ENCODE results near the gene TCTN2. TPM values are rescaled to one million over a fixed set of nuclear protein-coding genes. Genes with fewer than 3 reads are reported as not detected.

Gene TCTN2
- total and polyA plus RNA-seq, 2 of the 4 experiments (the other 2 are of a cell fraction), result 8.4 to 13.6 TPM

DNA sequence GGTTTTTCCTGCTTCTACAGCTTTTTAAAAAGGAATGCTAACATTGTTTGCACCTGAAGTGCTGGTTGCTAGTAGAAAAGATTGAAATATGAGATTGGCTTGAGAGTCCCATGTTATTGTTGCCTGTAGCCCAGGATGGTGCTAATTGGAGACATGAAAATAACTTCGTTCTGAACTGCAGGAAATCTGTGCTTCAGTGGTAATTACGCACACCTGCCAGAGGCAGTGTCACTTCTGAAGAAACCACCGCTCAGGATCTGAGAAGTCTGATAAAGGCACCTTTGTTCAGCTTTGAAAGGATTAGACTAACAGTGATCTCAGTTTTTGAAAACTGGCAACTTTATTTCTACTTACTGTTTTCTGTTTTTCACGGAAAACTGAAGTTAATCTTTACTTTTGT lies 25.7 kb downstream of the TCTN2 start:
- Histone ChIP-seq H4K5ac (ENCODE audit: low read depth, low read length) (no peak overlapping the region), H2BK120ac (ENCODE audit: low read depth, low read length) (no peak overlapping the region), H3K18ac (ENCODE audit: low read depth, low read length) (no peak overlapping the region), H2BK20ac (ENCODE audit: low read depth, low read length) (no peak overlapping the region), H2AK5ac (ENCODE audit: low read depth, low read length) (no peak overlapping the region), H4K91ac (ENCODE audit: insufficient read depth, low read depth, low read length) (no peak overlapping the region), H3K4me2 (ENCODE audit: low read depth, low read length) (no peak overlapping the region), H3K27me3 (ENCODE audit: control insufficient read depth, insufficient read depth, low read length) (no peaks in the 10 kb centered on the region), H2AFZ (replicated peaks; ENCODE audit: low read length, poor library complexity) (no peak overlapping the region), H3K9me3 (ENCODE audit: control insufficient read depth, insufficient read depth, low read length) (no peaks in the 10 kb centered on the region), H2BK15ac (ENCODE audit: low read depth, low read length) (no peak overlapping the region), H2BK5ac (ENCODE audit: low read depth, low read length, poor library complexity, severe bottlenecking) (no peak overlapping the region), H3K14ac (replicated peaks; ENCODE audit: low read depth, low read length) (no peak overlapping the region), H3K56ac (ENCODE audit: extremely low read depth, insufficient read depth, low read length) (no peak overlapping the region), H3K4me3 (ENCODE audit: insufficient read depth, low read depth, low read length) (no peak overlapping the region), H4K8ac (ENCODE audit: low read depth in 2 of 2, low read length in 2 of 2) (no peak overlapping the region), H3K27ac (ENCODE audit: insufficient read depth, low read length) (no peak overlapping the region), H3K4me1 (ENCODE audit: control insufficient read depth, insufficient read depth, low read length) (no peaks in the 10 kb centered on the region), H3K9ac (ENCODE audit: low read depth, low read length) (no peak overlapping the region), H2AK9ac (replicated peaks; ENCODE audit: low read depth, low read length, poor library complexity) (no peak overlapping the region), H3K4ac (ENCODE audit: low read depth, low read length) (no peak overlapping the region), H3K36me3 (ENCODE audit: control insufficient read depth, insufficient read depth, low read length) (0 out of 2 replicates have a peak, but pooled peaks cover 14% of the 10 kb centered on the region), H3K9me1 (ENCODE audit: insufficient read depth, low read length) (no peaks in the 10 kb centered on the region), H4K20me1 (ENCODE audit: insufficient read depth, low read length) (no peaks in the 10 kb centered on the region), H3K23ac (ENCODE audit: low read depth, low read length) (no peak overlapping the region), H3K79me1 (ENCODE audit: low read depth in 1 of 2, low read length in 2 of 2) (no peaks in the 10 kb centered on the region)
- dilution Hi-C loops (cut with HindIII; ENCODE audit: low sequenced_read_pairs, unreplicated experiment), result no loop called here
- ChIA-PET POLR2A (ENCODE audit: unreplicated experiment) (no interaction called here), CTCF (interaction anchor here (1.1 kb wide), 1 partner anchor 9 kb away, joined by 7 read pairs; no protein-coding TSS in a partner anchor)
- TF ChIP-seq BHLHE40 (IDR thresholded peaks at IDR 0.05; ENCODE audit: low read depth, low read length) (no peak), RAD21 (IDR thresholded peaks at IDR 0.05; ENCODE audit: low read length) (no peak), RFX5 (IDR thresholded peaks at IDR 0.05; ENCODE audit: low read depth, low read length) (no peak), POLR2A (IDR thresholded peaks at IDR 0.05; ENCODE audit: low read depth, low read length) (no peak), MAFK (IDR thresholded peaks at IDR 0.05; ENCODE audit: low read depth, low read length) (no peak), CHD1 (IDR thresholded peaks at IDR 0.05; ENCODE audit: low read depth, low read length) (no peak), CEBPB (IDR thresholded peaks at IDR 0.05; ENCODE audit: low read depth, low read length) (no peak), SMC3 (IDR thresholded peaks at IDR 0.05; ENCODE audit: low read depth, low read length) (no peak), MXI1 (IDR thresholded peaks at IDR 0.05; ENCODE audit: borderline replicate concordance, low read depth, low read length) (no peak), FOS (IDR thresholded peaks at IDR 0.05; ENCODE audit: low read depth, low read length) (no peak), RCOR1 (IDR thresholded peaks at IDR 0.05; ENCODE audit: insufficient replicate concordance, low read length) (no peak), ELK1 (IDR thresholded peaks at IDR 0.05; ENCODE audit: borderline replicate concordance, low read depth, low read length) (no peak), MAZ (IDR thresholded peaks at IDR 0.05; ENCODE audit: borderline replicate concordance, low read depth, low read length) (no peak), CTCF (conservative IDR thresholded peaks at IDR 0.05; ENCODE audit: low read depth, low read length) (no peak), USF2 (IDR thresholded peaks at IDR 0.05; ENCODE audit: low read depth, low read length) (no peak), NFE2L2 (IDR thresholded peaks at IDR 0.05; ENCODE audit: low read depth, low read length) (no peak)
- ATAC-seq (ENCODE audit: low read depth), result no peak
- intact Hi-C loops (cut with micrococcal nuclease), result no loop called here
- no TSS peak for BruUV-seq (replicated peaks)
- in situ Hi-C loops (cut with MboI; ENCODE audit: low sequenced_read_pairs), result no loop called here
- no peak for DNase-seq
- 96% methylated on average over 3 of the region's 4 CpGs; no CpG with 5 or more reads in 1 of the 2 experiments for WGBS, 2 experiments (ENCODE audit: extremely low coverage in 2 of 2, insufficient read length in 1 of 2)

Measured in IMR-90 (cell line).